GM21390 (cell line): Measurements from ENCODE around the gene ASH1L.
"Not testable (repeated sequence)": the region's sequence is repeated elsewhere in the genome, so short reads cannot be mapped to it uniquely, and the experiment has no call there.

Experiments used
- ATAC-seq: cut with Tn5 transposase; IDR thresholded peaks from one replicate; pipeline ENCODE4 v1.9.1; 2021; ENCODE audit not compliant: unreplicated experiment

The ASH1L gene

GRCh38 chr1:155563377-155564022 lies 897 bp upstream of the ASH1L start:
- not testable (repeated sequence) for ATAC-seq

GRCh38 chr1:155561779-155562580 lies 623 bp downstream of the ASH1L start:
- peak; percentile 20 for ATAC-seq

GRCh38 chr1:155555915-155556314 lies 6.7 kb downstream of the ASH1L start:
- ATAC-seq: no peak

- ATAC-seq: no peak
Observed at GRCh38 chr1:155553349-155553748, 9.3 kb downstream of the ASH1L start.

- ATAC-seq: no peak
Observed at GRCh38 chr1:155548706-155549105, 13.9 kb downstream of the ASH1L start.

GRCh38 chr1:155540000-155540874 lies 22.4 kb downstream of the ASH1L start:
- no peak for ATAC-seq

- ATAC-seq: no peak
Observed at GRCh38 chr1:155537193-155537592, 25.4 kb downstream of the ASH1L start.

- no peak for ATAC-seq
Observed at GRCh38 chr1:155531624-155532023, 31.0 kb downstream of the ASH1L start.

- peak; percentile 57 for ATAC-seq
Observed at GRCh38 chr1:155529929-155530328, 32.7 kb downstream of the ASH1L start.

- ATAC-seq: no peak
Observed at GRCh38 chr1:155529109-155529508, 33.5 kb downstream of the ASH1L start.

GRCh38 chr1:155527677-155528076 lies 34.9 kb downstream of the ASH1L start:
- ATAC-seq: no peak

- no peak for ATAC-seq
Observed at GRCh38 chr1:155526356-155526755, 36.2 kb downstream of the ASH1L start.

GRCh38 chr1:155522069-155522468 lies 40.5 kb downstream of the ASH1L start:
- no peak for ATAC-seq

GRCh38 chr1:155518484-155518883 lies 44.1 kb downstream of the ASH1L start:
- no peak for ATAC-seq

- no peak for ATAC-seq
Observed at GRCh38 chr1:155514582-155515187, 47.9 kb downstream of the ASH1L start.

- ATAC-seq: no peak
Observed at GRCh38 chr1:155513300-155513916, 49.2 kb downstream of the ASH1L start.

GRCh38 chr1:155511385-155511784 lies 51.2 kb downstream of the ASH1L start:
- not testable (repeated sequence) for ATAC-seq

- no peak for ATAC-seq
Observed at GRCh38 chr1:155509064-155509463, 53.5 kb downstream of the ASH1L start.

- ATAC-seq: no peak
Observed at GRCh38 chr1:155507945-155508344, 54.7 kb downstream of the ASH1L start.

GRCh38 chr1:155505963-155506362 lies 56.6 kb downstream of the ASH1L start:
- not testable (repeated sequence) for ATAC-seq

- ATAC-seq: no peak
Observed at GRCh38 chr1:155504207-155504606, 58.4 kb downstream of the ASH1L start.
